SW480 (cell line): ENCODE data around the gene DUSP3.

ENCODE experiments used
- DNase-seq: peaks from one replicate; pipeline ENCODE4 v3.0.0-alpha.2; 2016; ENCODE audit warnings: low spot score

DUSP3 gene

DNA sequence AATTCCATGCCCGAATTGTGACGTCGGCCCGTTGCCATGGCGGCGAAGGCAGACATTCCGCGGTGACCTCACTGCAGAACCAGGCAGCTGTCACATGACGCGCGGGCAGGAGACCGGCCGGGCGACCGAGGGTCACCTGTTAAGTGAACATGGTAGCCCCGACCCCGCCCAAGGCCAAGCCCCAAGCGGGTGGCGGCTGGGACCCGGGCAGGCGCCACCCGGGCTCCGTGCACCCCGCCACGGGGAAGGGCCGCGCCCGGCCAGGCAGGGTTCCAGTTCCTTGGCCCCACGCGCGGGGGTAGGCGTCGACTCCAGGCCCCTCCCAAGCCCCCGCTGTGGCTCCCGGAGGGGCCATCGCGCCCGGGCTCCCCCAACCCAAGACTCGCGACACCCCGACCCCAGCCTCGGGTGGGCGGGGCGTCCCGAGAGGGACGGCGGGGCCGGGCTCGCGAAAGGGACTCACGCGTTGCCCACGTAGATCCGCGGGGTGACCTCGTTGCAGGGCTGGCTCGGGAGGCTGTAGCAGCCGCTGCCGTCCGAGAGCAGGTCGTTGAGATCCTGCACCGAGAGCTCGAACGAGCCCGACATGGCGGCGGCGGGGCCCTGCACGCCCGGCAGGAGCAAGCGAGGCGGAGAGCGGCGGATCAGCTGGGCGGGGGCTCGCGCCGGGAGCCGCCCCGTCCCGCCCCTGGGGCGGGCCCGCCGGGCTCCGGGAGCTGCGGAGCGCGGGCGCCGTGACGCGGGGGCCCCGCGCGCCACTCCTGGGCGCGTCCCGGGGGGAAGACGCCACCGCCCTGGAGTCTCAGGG is at the start of gene DUSP3:
DUSP3 (minus strand) TSS at position 641 of the 808 bp plus-strand sequence; CDS start at position 588, 53 bp downstream.
- DNase-seq = peak; percentile 90

DNA sequence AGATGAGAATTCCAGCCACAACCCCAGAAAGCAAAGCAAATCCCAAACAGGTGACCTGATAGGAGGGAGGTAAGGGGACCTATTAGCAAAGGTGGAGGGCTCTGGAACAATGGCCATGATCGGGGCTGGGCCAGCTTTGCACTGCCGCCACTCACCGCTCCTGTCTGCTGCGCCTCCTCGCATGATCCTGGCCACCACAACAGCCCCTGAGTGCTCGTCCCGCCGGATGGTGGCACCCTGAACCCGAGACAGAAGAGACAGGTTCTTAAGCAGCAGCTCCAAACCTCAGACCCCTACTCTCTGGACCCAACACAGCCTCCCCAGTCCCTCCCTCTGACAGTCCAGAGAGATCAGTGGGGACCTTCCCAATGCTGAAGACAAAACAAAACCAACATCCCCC is 48.8 kb upstream of the DUSP3 start:
- no peak for DNase-seq

DNA sequence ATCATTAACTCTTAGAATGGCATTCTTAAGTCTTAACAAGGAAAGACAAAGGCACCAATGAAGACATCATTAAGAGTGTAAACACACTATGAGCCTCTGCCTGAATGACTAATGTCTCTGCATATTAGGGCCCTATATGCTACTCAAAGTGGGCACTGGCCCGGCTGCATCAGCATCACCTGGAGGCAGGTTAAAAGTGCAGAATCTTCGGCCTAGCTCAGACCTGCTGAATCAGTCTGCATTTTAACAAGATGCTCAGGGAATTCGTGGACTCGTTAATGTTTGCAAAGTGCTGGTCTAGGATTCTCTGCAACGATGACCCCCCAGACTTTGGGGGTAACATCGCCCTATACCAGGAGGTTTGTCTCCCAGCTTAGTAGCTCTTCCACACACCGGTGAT is 47.4 kb upstream of the DUSP3 start:
- no peak for DNase-seq

GRCh38 chr17:43825567-43825966 is 46.8 kb upstream of the DUSP3 start:
- DNase-seq = no peak

GRCh38 chr17:43823350-43824084 is 44.7 kb upstream of the DUSP3 start:
- DNase-seq = no peak

DNA sequence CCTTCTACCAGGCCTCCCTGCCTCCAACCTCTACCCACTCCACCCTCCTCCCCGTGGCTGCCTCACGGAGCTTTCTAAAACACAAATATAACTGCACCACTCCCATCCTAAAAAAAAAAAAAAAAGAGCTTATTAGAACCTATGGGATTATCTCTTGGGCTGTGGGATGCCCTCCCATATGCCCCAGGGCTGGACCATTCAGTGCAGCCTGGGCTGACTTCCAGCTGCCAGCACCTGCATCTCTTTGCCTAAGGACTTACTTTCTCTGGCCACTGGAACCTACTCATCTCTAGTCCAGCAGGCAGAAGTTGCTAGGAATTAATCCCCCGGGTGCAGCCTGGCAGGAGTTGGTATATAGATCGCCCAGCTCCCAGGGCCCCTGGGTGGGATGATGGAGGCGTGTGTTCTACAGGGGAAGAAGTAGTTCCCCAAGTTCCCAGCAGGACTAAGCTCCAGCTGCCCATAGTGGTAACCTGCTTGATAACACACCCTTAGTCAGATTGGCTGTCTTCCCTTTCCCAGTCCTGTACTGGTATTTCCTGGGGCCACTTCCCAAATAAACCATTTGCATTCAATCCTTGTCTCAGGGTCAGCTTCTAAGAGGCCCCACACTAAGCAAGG is 43.9 kb upstream of the DUSP3 start:
- DNase-seq = no peak

- no peak for DNase-seq
These were observed 42.0 kb upstream of the DUSP3 start for GRCh38 chr17:43820759-43821158.

- DNase-seq = no peak
These were observed 40.2 kb upstream of the DUSP3 start for GRCh38 chr17:43818966-43819365.

DNA sequence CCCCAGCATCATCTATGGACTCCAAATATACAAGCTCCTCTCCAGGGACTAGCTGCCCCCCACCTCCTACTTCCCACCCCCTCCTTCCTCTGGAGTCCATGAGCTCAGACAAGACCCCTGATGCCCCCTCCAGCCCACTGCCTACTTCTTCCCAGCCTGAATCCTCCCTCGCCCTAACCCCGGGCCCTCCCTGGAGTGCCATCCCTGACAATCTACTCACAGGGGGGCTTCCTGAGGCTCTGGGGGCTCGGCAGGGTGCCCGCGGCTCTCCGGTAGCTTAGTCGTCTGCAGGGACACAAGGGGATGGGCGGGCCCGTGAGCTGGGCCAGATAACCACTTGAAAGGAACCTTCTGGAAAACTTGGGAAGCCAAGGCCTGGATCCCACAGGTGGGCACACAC is 39.0 kb upstream of the DUSP3 start:
- DNase-seq = no peak

- DNase-seq = no peak
These were observed 37.9 kb upstream of the DUSP3 start for GRCh38 chr17:43816336-43817320.

DNA sequence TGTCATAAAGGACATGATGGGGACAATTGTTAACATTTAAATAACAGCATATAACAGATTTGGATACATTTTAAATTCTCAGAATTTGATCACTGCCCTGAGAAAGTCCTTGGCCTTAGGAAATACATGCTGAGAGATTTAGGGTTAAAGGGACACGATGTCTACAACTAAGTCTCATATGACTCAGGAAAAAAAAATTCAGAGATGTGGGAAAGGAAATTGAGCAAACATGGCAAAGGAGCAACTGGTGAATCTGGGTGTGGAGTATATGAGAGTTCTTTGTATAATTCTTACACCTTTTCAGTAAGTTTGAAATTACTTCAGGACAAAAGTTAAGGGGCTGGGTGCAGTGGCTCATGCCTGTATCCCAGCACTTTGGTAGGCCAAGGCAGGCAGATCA is 35.9 kb upstream of the DUSP3 start:
- peak; percentile 20 for DNase-seq

DNA sequence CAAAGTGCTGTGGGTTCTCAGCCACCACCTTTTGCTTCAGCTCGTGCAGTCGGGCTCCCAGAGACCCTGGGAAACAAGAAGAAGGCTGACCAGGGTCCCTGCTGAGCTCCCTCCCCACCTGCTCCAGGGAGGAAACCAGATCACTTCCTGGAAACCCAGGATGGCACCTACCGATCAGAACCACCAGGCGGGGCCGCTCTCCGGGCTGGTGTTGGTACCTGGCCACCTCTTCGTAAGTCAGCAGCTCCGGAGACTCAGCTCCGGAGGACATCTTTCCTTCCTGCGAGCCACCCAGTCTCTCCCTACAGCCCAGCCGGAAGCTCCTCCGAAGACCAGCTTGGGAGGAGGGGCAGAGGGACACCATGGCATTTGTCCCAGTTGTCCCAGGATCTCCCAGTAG is 35.2 kb upstream of the DUSP3 start:
- no peak for DNase-seq

DNA sequence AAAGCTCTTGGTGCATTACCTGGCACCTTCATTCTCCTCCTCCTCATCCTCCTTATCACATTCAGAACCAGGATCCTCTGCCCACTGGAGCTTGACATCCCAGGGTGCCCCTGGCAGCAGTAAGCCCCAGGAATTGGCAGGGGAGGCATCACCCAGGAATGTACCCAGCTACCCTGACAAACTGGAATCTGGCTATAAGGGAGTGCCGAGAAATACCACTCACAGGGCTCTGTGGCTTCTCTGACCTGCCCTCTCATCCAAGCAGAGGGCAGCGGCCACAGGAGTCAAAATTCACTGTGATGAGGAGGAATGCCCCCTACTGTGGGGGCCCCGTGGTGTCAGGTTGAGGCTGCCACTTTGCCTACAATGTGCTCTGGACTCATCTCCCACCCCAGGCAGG is 34.6 kb upstream of the DUSP3 start:
- DNase-seq = no peak

DNA sequence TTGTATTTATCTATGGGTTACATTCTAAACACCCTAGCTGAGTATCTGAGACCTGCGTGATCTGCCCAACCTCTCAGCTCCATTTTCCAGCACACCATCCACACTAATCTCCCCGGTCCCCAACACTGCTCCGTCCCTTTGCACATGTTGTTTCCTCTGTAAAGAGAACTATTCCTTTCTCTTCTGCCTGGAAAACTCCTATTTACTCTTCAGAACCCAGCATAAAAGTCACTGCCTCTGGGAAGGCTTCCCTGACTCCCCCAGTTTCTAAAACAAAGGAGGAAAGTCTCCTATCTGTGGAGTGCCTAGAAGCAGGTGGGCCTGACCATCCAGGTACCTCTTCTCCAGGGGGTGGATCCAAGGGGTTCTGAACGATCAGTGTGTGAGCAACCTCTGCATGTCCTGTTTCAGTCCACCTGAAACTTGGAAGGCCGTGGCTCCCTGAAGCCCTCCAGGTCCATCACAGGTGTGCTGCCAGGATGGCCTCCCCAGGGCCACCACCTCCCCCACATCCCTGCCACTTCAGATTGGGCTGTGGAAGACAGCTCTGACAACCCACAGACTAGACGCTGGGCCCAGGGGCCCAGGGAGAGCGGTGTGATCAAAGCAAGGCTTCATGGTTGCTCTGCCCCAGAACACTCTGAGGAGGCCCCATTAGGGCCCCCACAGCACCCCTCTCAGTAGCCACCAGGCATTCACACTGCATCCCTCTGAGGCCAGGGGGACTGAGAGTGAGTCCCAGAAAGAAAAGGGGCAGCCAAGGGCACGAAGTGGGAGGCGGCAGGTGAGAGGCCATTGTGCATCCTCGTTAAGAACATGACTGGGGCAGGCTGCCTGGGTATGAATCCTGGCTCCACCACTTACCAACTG is 33.9 kb upstream of the DUSP3 start:
- no peak for DNase-seq

- no peak for DNase-seq
These were observed 32.0 kb upstream of the DUSP3 start for GRCh38 chr17:43810823-43811222.

DNA sequence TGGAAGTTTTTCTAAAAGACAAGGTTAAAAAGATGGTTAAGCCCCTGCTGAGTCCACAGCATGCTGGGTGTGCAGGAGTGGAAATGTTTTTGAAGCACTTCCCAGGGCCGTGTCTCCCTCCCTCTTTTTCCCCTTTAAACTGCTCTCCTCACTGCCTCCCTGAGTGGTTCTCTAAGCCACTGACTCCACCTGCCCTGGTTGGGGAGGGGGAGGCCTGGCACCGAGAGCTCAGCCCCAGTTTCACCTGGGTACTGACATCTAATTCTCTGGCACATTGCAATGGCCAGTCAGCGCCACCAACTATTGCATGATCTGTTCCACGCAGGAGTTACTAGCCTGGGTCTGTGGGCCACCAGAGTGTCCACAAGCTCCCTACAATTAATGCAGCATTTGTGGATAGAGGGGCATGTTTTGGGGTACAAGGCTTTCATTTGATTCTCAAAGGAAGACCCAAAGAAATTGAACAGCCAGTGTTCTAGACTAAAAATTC is 31.5 kb upstream of the DUSP3 start:
- DNase-seq = no peak

DNA sequence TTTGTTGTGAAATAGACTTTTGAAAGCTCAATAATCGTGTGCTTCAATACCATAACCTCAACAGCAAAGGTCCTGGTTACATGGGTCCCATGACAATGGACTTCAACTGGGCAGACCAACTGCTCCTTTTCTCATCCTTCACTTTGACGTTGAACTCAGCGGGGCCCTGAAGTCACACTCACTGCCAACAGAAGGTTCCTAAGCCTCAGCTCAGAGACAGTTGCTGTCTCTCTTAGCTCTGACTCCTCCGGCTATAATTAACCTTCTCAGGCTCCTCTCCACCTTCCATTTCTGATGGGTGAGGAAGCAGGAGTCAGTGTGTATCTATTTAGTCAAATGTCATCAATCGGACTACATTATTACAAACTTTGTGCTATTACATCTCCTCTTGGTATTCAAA is 30.3 kb upstream of the DUSP3 start:
- DNase-seq = no peak

GRCh38 chr17:43808076-43808475 is 29.3 kb upstream of the DUSP3 start:
- DNase-seq = no peak

DNA sequence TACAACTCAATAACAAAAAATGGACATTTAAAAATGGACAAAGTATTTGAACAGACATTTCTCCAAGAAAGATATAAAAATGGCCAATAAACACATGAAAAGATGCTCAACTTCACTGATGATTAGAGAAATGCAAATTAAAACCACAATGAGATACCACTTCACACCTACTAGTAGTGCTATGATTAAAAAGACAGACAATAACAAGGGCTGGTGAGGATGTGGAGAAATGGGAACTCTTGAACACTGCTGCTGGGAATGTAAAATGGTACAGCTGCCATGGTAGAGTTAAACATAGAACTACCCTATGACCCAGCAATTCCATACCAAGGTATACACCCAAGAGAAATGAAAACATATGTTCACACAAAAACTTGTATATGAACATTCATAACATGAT is 26.3 kb upstream of the DUSP3 start:
- DNase-seq = no peak

DNA sequence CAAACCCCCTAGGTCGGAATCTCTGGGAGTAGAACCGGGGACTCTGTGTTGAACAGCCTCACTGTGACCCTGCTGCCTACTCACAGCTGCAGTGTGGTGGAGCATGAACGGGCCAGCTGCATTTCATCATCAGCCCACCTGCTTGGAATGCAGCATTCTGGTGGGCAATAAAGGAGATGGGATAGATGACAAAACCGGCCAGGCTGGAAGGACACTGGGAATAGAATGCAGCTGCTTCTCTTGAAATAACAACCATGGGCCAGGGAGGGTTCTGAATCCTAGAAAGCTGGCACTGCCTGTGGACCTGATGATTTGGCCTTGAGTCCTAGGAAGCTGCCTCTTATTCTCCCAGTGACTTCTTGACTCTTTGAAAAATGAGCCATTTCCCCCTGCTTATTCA is 25.0 kb upstream of the DUSP3 start:
- no peak for DNase-seq

DNA sequence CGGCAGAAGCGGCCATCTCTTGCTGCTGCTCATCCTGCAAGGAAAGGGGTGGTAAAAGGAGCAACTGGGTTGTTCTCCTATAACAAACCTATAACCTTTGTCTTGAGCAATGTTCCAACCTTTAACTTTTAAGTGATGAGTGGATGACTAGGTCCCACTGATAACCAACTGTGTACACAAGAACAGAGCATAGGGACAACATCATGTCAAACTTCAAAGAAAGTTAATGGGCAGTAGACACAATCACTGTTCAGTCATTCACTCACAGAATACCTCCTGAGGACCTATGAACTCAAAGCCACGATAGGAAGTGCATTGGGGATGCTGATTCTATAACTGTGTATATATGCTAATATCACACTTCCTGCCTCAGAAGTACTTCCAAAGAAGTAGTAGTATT is 23.1 kb upstream of the DUSP3 start:
- DNase-seq = no peak
